Sigmoid colon (tissue), 7 donors: ENCODE results near the gene MED23. TPM values are rescaled to one million over a fixed set of nuclear protein-coding genes. Genes with fewer than 3 reads are reported as not detected.

Experiments used
- DNase-seq: peaks from one replicate; pipeline ENCODE4 v3.0.0-alpha.2; 2019
- H3K27ac ChIP-seq, 4 donors: fragments of 200-600 bp; sonication (generic); one replicate each; pipeline ENCODE4 v1.5.1; 2016 to 2019; ENCODE audit warnings: mild to moderate bottlenecking in 1 of 4
- H3K27me3 ChIP-seq, 3 donors: fragments of 200-600 bp; sonication (generic); one replicate each; pipeline ENCODE4 v1.5.1; 2019; ENCODE audit warnings: mild to moderate bottlenecking in 1 of 3
- H3K36me3 ChIP-seq, 4 donors: fragments of 200-600 bp; sonication (generic); one replicate each; pipeline ENCODE4 v1.5.1; 2016 to 2019
- H3K4me1 ChIP-seq, 4 donors: fragments of 200-600 bp; sonication (generic); one replicate each; pipeline ENCODE4 v1.5.1; 2017 to 2019
- H3K4me3 ChIP-seq, 4 donors: fragments of 200-600 bp; sonication (generic); one replicate each; pipeline ENCODE4 v1.5.1; 2017 to 2019; ENCODE audit warnings: mild to moderate bottlenecking in 2 of 4, moderate library complexity in 1 of 4
- H3K9me3 ChIP-seq, 4 donors: fragments of 200-600 bp in 3 of 4; sonication (generic) in 3 of 4; one replicate each; pipeline versions ENCODE4 v1.5.1 to v1.6.1; 2013 to 2019
- EP300 ChIP-seq, 4 donors: sonication (generic); formaldehyde crosslinking; IDR thresholded peaks; one replicate each; pipeline ENCODE4 v1.6.1; 2017; ENCODE audit warnings: antibody characterized with exemption in 4 of 4
- POLR2A ChIP-seq, 2 donors: fragments of 450-650 bp; IDR thresholded peaks; one replicate each; pipeline ENCODE4 v1.6.1; 2016; ENCODE audit warnings: antibody characterized with exemption in 2 of 2, mild to moderate bottlenecking in 2 of 2, moderate library complexity in 2 of 2
- POLR2AphosphoS5 ChIP-seq, 4 donors: sonication (generic); formaldehyde crosslinking; IDR thresholded peaks; one replicate each; pipeline ENCODE4 v1.6.1; 2017; ENCODE audit warnings: antibody characterized with exemption in 4 of 4
- WGBS, 2 donors: extraction: QIAGEN DNeasy Blood & Tissue Kit; methylation state at CpG; one replicate each; pipeline ENCODE4 v1.1.7; 2013; 5-methylcytosine and 5-hydroxymethylcytosine counted together
- intact Hi-C: fragments of 100-400 bp; cut with DNase I; formaldehyde crosslinking; loops from one replicate; pipeline ENCODE4 v1.15.1; 2023
- polyA plus RNA-seq, 3 donors: library from polyadenylated mRNA; stranded (reverse); fragments of 200-250 nt; gene quantifications; one replicate each; pipeline ENCODE4 v1.2.3, GENCODE V29; 2013
- total RNA-seq, 4 donors: library from RNA; depleted of rRNA; stranded (reverse); fragments of >200 nt; gene quantifications; one replicate each; pipeline ENCODE4 v1.1.0, GENCODE V29; 2016
- TF ChIP-seq, protein P1 (sequence below), 4 experiments: fragments of 450-650 bp in 3 of 4; fragments of 200-600 bp in 1 of 4; IDR thresholded peaks; one replicate each; pipeline ENCODE4 v1.5.1; 2016 to 2019; ENCODE audit warnings: antibody characterized with exemption in 4 of 4, mild to moderate bottlenecking in 3 of 4, moderate library complexity in 2 of 4
- donor health status: healthy with polysubstance abuse.
- donor health status: Bipolar disorder and iron deficiency.
- donor health status: healthy.

The MED23 gene
- total and polyA plus RNA-seq, 7 donors: 5.3 to 29.6 (median 19.0) TPM

DNA sequence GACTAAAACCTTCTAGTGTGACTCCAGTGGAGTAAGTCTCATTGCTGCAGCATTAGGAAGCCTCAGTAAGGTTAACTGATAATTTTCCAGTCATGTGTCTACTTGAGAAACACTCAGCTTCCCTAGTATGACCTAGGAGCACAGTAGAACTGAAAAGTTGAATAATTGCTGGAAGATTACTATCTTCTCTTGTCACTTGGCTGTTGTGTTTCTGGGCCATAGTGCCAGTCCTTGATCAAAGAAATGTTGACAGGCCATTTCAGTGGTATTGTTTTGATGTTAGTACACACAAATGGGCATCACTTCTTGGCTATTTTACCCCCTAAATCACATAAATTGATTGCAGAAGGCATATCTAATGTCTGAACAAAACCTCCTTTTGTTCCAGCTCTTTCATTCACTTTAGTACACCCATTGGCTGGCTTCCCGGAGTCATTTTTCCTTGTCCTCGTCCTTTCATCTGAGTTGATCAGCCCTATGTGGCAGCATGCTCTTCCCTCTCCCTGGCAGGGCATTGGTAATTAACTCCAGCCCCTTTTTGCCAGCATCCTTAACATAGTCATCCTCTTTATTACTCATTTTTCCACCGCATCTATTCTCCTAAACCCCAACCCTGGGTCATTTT is 15.1 kb upstream of the MED23 start:
- TF ChIP-seq, protein P1, sequence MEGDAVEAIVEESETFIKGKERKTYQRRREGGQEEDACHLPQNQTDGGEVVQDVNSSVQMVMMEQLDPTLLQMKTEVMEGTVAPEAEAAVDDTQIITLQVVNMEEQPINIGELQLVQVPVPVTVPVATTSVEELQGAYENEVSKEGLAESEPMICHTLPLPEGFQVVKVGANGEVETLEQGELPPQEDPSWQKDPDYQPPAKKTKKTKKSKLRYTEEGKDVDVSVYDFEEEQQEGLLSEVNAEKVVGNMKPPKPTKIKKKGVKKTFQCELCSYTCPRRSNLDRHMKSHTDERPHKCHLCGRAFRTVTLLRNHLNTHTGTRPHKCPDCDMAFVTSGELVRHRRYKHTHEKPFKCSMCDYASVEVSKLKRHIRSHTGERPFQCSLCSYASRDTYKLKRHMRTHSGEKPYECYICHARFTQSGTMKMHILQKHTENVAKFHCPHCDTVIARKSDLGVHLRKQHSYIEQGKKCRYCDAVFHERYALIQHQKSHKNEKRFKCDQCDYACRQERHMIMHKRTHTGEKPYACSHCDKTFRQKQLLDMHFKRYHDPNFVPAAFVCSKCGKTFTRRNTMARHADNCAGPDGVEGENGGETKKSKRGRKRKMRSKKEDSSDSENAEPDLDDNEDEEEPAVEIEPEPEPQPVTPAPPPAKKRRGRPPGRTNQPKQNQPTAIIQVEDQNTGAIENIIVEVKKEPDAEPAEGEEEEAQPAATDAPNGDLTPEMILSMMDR (IDR thresholded peaks at IDR 0.05): no peak
- TF ChIP-seq POLR2AphosphoS5 (IDR thresholded peaks at IDR 0.05): no peak
- no peak for TF ChIP-seq POLR2A (IDR thresholded peaks at IDR 0.05)
- TF ChIP-seq EP300 (IDR thresholded peaks at IDR 0.05): no peak
- H3K27me3 ChIP-seq: no peaks in the 10 kb centered on the region
- H3K9me3 ChIP-seq: no peaks in the 10 kb centered on the region
- H3K4me1 ChIP-seq: no peaks in the 10 kb centered on the region
- DNase-seq: no peak
- H3K27ac ChIP-seq: no peak overlapping the region
- 19 to 68% methylated on average over 3 of the region's 3 CpGs for WGBS, 2 donors
- intact Hi-C loops: no loop called here
- no peaks in the 10 kb centered on the region for H3K36me3 ChIP-seq
- H3K4me3 ChIP-seq: no peak overlapping the region

DNA sequence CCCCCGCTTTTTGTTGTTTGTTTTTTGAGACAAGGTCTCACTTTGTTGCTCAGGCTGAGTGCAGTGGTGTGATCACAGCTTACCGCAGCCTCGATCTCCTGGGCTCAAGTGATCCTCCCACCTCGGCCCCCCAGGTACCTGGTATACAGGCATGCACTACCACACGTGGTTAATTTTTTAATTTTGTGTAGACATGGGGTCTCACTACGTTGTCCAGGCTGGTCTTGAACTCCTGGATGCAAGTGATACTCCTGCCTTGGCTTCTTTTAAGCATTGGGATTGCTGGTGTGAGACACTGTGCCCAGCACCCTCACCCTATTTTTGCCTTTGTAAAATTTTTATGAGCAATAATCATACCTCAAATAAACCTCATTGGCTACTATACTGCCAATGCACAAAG is 14.5 kb upstream of the MED23 start:
- DNase-seq: no peak
- Histone ChIP-seq H3K9me3 (no peaks in the 10 kb centered on the region), H3K4me3 (no peak overlapping the region), H3K36me3 (no peaks in the 10 kb centered on the region), H3K4me1 (no peaks in the 10 kb centered on the region), H3K27me3 (no peaks in the 10 kb centered on the region), H3K27ac (no peak overlapping the region)
- WGBS, 2 donors: 85 to 89% methylated on average over 6 of the region's 6 CpGs
- intact Hi-C loops: no loop called here
- TF ChIP-seq POLR2AphosphoS5 (IDR thresholded peaks at IDR 0.05) (no peak), POLR2A (IDR thresholded peaks at IDR 0.05) (no peak), EP300 (IDR thresholded peaks at IDR 0.05) (no peak)
- TF ChIP-seq, protein P1 (IDR thresholded peaks at IDR 0.05): no peak

DNA sequence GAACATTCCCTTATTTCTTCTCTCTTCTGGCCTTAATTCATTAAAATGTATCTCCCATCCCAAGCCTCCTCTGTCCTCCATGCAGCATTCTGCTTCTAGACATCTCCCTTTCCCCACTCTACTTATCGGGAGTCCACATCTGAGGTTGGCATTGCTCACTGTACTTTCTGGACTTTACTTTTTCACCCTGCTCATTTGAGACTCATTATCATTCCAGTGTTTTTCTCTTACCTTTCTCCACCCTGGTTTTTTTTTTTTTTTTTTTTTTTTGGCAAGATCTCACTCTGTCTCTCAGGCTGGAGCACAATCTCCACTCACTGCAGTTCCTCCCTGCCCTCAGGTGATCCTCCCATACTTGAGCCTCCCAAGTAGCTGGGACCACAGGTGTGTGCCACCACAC is 13.5 kb upstream of the MED23 start:
- Histone ChIP-seq H3K36me3 (no peaks in the 10 kb centered on the region), H3K4me3 (no peak overlapping the region), H3K4me1 (no peaks in the 10 kb centered on the region), H3K9me3 (no peaks in the 10 kb centered on the region), H3K27me3 (no peaks in the 10 kb centered on the region), H3K27ac (no peak overlapping the region)
- TF ChIP-seq, protein P1 (IDR thresholded peaks at IDR 0.05): no peak
- TF ChIP-seq POLR2AphosphoS5 (IDR thresholded peaks at IDR 0.05): no peak
- TF ChIP-seq EP300 (IDR thresholded peaks at IDR 0.05): no peak
- no peak for TF ChIP-seq POLR2A (IDR thresholded peaks at IDR 0.05)
- DNase-seq: no peak
- intact Hi-C loops: no loop called here
- 94 to 99% methylated on average over 1 of the region's 1 CpG for WGBS, 2 donors

DNA sequence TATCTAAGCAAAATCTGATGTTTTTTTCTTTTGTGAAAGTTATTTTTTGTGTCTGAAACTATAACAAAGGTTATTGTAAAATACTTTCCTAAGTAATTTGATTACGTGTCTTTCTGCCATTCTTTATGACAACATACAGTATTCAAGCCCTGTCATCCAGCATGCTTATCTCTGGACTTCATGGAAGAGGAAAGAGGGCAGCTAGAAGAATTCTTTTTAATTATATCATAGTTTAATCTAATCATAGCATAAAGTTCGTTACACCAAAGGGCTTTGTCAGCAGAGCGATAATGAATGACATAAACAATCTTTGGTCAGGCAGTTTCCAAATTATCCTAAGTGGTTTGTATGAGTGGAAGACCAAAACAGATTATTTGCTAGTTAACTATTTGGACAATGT is 12.5 kb upstream of the MED23 start:
- 42 to 75% methylated on average over 3 of the region's 3 CpGs for WGBS, 2 donors
- H3K27me3 ChIP-seq: no peaks in the 10 kb centered on the region

More for the DNA sequence above, 12.5 kb upstream of the MED23 start:
- no peaks in the 10 kb centered on the region for H3K9me3 ChIP-seq
- H3K4me1 ChIP-seq: no peaks in the 10 kb centered on the region
- no peaks in the 10 kb centered on the region for H3K36me3 ChIP-seq
- TF ChIP-seq EP300 (IDR thresholded peaks at IDR 0.05) (no peak), POLR2A (IDR thresholded peaks at IDR 0.05) (no peak), POLR2AphosphoS5 (IDR thresholded peaks at IDR 0.05) (no peak)
- TF ChIP-seq, protein P1 (IDR thresholded peaks at IDR 0.05): no peak
- intact Hi-C loops: no loop called here
- DNase-seq: no peak
- no peak overlapping the region for H3K27ac ChIP-seq
- no peak overlapping the region for H3K4me3 ChIP-seq
